ENCODE measurements around the gene WDFY3. TPM values are rescaled to one million over a fixed set of nuclear protein-coding genes. Genes with fewer than 3 reads are reported as not detected.

WDFY3 gene
- total RNA-seq, 1 donor from 2014 or later, result 89.5 TPM

GRCh38 chr4:84954982-84955567, 11.4 kb downstream of the WDFY3 start:
- Histone ChIP-seq H2AFZ (ENCODE audit: low read depth, low read length) (no peak overlapping the region), H4K20me1 (ENCODE audit: insufficient read depth, low read length) (peaks cover 72% of the 10 kb centered on the region), H3K27ac (ENCODE audit: low read depth, low read length) (no peak overlapping the region), H3K9ac (ENCODE audit: low read length) (no peak overlapping the region), H3K79me2 (ENCODE audit: insufficient read depth, low read length) (peaks cover 100% of the 10 kb centered on the region), H3K9me3 (ENCODE audit: insufficient read depth, low read depth, low read length) (no peaks in the 10 kb centered on the region), H3K36me3 (ENCODE audit: insufficient read depth, low read length) (no peaks in the 10 kb centered on the region), H3K4me1 (ENCODE audit: insufficient read depth, low read length) (peaks cover 24% of the 10 kb centered on the region), H3K4me3 (ENCODE audit: insufficient read depth, low read depth, low read length) (no peak overlapping the region), H3K4me2 (ENCODE audit: low read length) (no peak overlapping the region), H3K27me3 (ENCODE audit: insufficient read depth, low read length) (no peaks in the 10 kb centered on the region)
- peak overlapping the region; percentile 58 for H3K27ac Mint-ChIP-seq (ENCODE audit: unreplicated experiment)
- FAIRE-seq, result no peak
- no peak for DNase-seq (ENCODE audit: low read depth)
- TF ChIP-seq EZH2 (IDR thresholded peaks at IDR 0.05; ENCODE audit: insufficient read depth, low read length) (no peak), CTCF (IDR thresholded peaks at IDR 0.05; ENCODE audit: insufficient read depth, low read depth, low read length) (no peak)
- H3K27me3 Mint-ChIP-seq (ENCODE audit: low read depth, unreplicated experiment), result no peaks in the 10 kb centered on the region
- no peaks in the 10 kb centered on the region for H3K36me3 Mint-ChIP-seq (ENCODE audit: low read depth, unreplicated experiment)
- no peak overlapping the region for H3K4me3 Mint-ChIP-seq (ENCODE audit: unreplicated experiment)
- peaks cover 30% of the 10 kb centered on the region for H3K4me1 Mint-ChIP-seq (ENCODE audit: low read depth, unreplicated experiment)
- H3K9me3 Mint-ChIP-seq (ENCODE audit: unreplicated experiment), result no peaks in the 10 kb centered on the region

- DNase-seq (ENCODE audit: low read depth) (no peak), FAIRE-seq (peak; percentile 13)
- H3K4me3 ChIP-seq (ENCODE audit: insufficient read depth, low read depth, low read length), result no peak overlapping the region
- Mint-ChIP-seq H3K27me3 (ENCODE audit: low read depth, unreplicated experiment) (no peaks in the 10 kb centered on the region), H3K27ac (ENCODE audit: unreplicated experiment) (peak overlapping the region; percentile 21), H3K36me3 (ENCODE audit: low read depth, unreplicated experiment) (no peaks in the 10 kb centered on the region), H3K9me3 (ENCODE audit: unreplicated experiment) (no peaks in the 10 kb centered on the region), H3K4me3 (ENCODE audit: unreplicated experiment) (peak overlapping the region; percentile 8), H3K4me1 (ENCODE audit: low read depth, unreplicated experiment) (peaks cover 31% of the 10 kb centered on the region)
- TF ChIP-seq CTCF (IDR thresholded peaks at IDR 0.05; ENCODE audit: insufficient read depth, low read depth, low read length) (no peak), EZH2 (IDR thresholded peaks at IDR 0.05; ENCODE audit: insufficient read depth, low read length) (no peak)
- H3K4me2 ChIP-seq (ENCODE audit: low read length), result no peak overlapping the region
- peak overlapping the region; percentile 62 for H3K27ac ChIP-seq (ENCODE audit: low read depth, low read length)
- H2AFZ ChIP-seq (ENCODE audit: low read depth, low read length), result no peak overlapping the region
- H3K36me3 ChIP-seq (ENCODE audit: insufficient read depth, low read length), result no peaks in the 10 kb centered on the region
- H3K4me1 ChIP-seq (ENCODE audit: insufficient read depth, low read length), result peaks cover 16% of the 10 kb centered on the region
- H3K27me3 ChIP-seq (ENCODE audit: insufficient read depth, low read length), result no peaks in the 10 kb centered on the region
- H4K20me1 ChIP-seq (ENCODE audit: insufficient read depth, low read length), result peaks cover 71% of the 10 kb centered on the region
- peaks cover 100% of the 10 kb centered on the region for H3K79me2 ChIP-seq (ENCODE audit: insufficient read depth, low read length)
- no peak overlapping the region for H3K9ac ChIP-seq (ENCODE audit: low read length)
- H3K9me3 ChIP-seq (ENCODE audit: insufficient read depth, low read depth, low read length), result no peaks in the 10 kb centered on the region
Measured at GRCh38 chr4:84952776-84953175, 13.7 kb downstream of the WDFY3 start.

- H3K4me3 Mint-ChIP-seq (ENCODE audit: unreplicated experiment), result no peak overlapping the region
Measured at GRCh38 chr4:84952004-84952403, 14.5 kb downstream of the WDFY3 start.

More at GRCh38 chr4:84952004-84952403, 14.5 kb downstream of the WDFY3 start:
- no peaks in the 10 kb centered on the region for H3K27me3 ChIP-seq (ENCODE audit: insufficient read depth, low read length)
- DNase-seq (ENCODE audit: low read depth) (peak; percentile 91), FAIRE-seq (no peak)
- H3K9me3 ChIP-seq (ENCODE audit: insufficient read depth, low read depth, low read length), result no peaks in the 10 kb centered on the region
- Mint-ChIP-seq H3K9me3 (ENCODE audit: unreplicated experiment) (no peaks in the 10 kb centered on the region), H3K27me3 (ENCODE audit: low read depth, unreplicated experiment) (no peaks in the 10 kb centered on the region), H3K36me3 (ENCODE audit: low read depth, unreplicated experiment) (no peaks in the 10 kb centered on the region), H3K27ac (ENCODE audit: unreplicated experiment) (peak overlapping the region; percentile 71), H3K4me1 (ENCODE audit: low read depth, unreplicated experiment) (peaks cover 23% of the 10 kb centered on the region)
- no peak overlapping the region for H2AFZ ChIP-seq (ENCODE audit: low read depth, low read length)
- TF ChIP-seq EZH2 (IDR thresholded peaks at IDR 0.05; ENCODE audit: insufficient read depth, low read length) (no peak), CTCF (IDR thresholded peaks at IDR 0.05; ENCODE audit: insufficient read depth, low read depth, low read length) (no peak)
- no peaks in the 10 kb centered on the region for H3K36me3 ChIP-seq (ENCODE audit: insufficient read depth, low read length)
- H4K20me1 ChIP-seq (ENCODE audit: insufficient read depth, low read length), result peaks cover 66% of the 10 kb centered on the region
- peak overlapping the region; percentile 62 for H3K27ac ChIP-seq (ENCODE audit: low read depth, low read length)
- H3K4me1 ChIP-seq (ENCODE audit: insufficient read depth, low read length), result peaks cover 13% of the 10 kb centered on the region
- no peak overlapping the region for H3K4me3 ChIP-seq (ENCODE audit: insufficient read depth, low read depth, low read length)
- peak overlapping the region; percentile 38 for H3K9ac ChIP-seq (ENCODE audit: low read length)
- peak overlapping the region; percentile 45 for H3K4me2 ChIP-seq (ENCODE audit: low read length)
- H3K79me2 ChIP-seq (ENCODE audit: insufficient read depth, low read length), result peaks cover 98% of the 10 kb centered on the region
